SK-N-DZ (cell line): Measurements from ENCODE around the gene TRIM24.
A peak's percentile ranks its signal among the peaks of the same experiment; 100 is the strongest.
"Not testable (repeated sequence)": the region's sequence is repeated elsewhere in the genome, so short reads cannot be mapped to it uniquely, and the experiment has no call there.

Experiments
- DNase-seq: peaks from one replicate; pipeline ENCODE4 v3.0.0-alpha.2; 2015; ENCODE audit warnings: low spot score

The TRIM24 gene

GRCh38 chr7:138460649-138461607 lies 869 bp downstream of the TRIM24 start:
- DNase-seq: peak; percentile 69

GRCh38 chr7:138463291-138463618 lies 3.2 kb downstream of the TRIM24 start:
- not testable (repeated sequence) for DNase-seq

GRCh38 chr7:138465046-138465445 lies 5.0 kb downstream of the TRIM24 start:
- no peak for DNase-seq

- not testable (repeated sequence) for DNase-seq
Measured at GRCh38 chr7:138466069-138466756, 6.2 kb downstream of the TRIM24 start.

- DNase-seq: no peak
Measured at GRCh38 chr7:138468244-138469123, 8.4 kb downstream of the TRIM24 start.

- no peak for DNase-seq
Measured at GRCh38 chr7:138470391-138471157, 10.5 kb downstream of the TRIM24 start.

- DNase-seq: no peak
Measured at GRCh38 chr7:138472292-138473079, 12.4 kb downstream of the TRIM24 start.

GRCh38 chr7:138475377-138475776 lies 15.3 kb downstream of the TRIM24 start:
- DNase-seq: no peak

GRCh38 chr7:138477081-138477578 lies 17.1 kb downstream of the TRIM24 start:
- no peak for DNase-seq

GRCh38 chr7:138477581-138477980 lies 17.5 kb downstream of the TRIM24 start:
- DNase-seq: no peak

GRCh38 chr7:138478499-138478908 lies 18.4 kb downstream of the TRIM24 start:
- DNase-seq: no peak

- DNase-seq: no peak
Measured at GRCh38 chr7:138480527-138480926, 20.5 kb downstream of the TRIM24 start.

GRCh38 chr7:138481447-138482380 lies 21.7 kb downstream of the TRIM24 start:
- no peak for DNase-seq

GRCh38 chr7:138483531-138483930 lies 23.5 kb downstream of the TRIM24 start:
- DNase-seq: no peak

- DNase-seq: not testable (repeated sequence)
Measured at GRCh38 chr7:138485508-138485907, 25.4 kb downstream of the TRIM24 start.

- DNase-seq: not testable (repeated sequence)
Measured at GRCh38 chr7:138489139-138489538, 29.1 kb downstream of the TRIM24 start.

GRCh38 chr7:138491612-138492386 lies 31.7 kb downstream of the TRIM24 start:
- no peak for DNase-seq

GRCh38 chr7:138492423-138492822 lies 32.4 kb downstream of the TRIM24 start:
- no peak for DNase-seq
